C4-2B (cell line): Measurements from ENCODE around the gene SCMH1.

Source experiments
- H3K27ac ChIP-seq: fragments of 450-650 bp; 2 replicates; pipeline ENCODE4 v1.5.1; 2017
- ZFX ChIP-seq: fragments of 450-650 bp; IDR thresholded peaks from 2 replicates; pipeline ENCODE4 v1.6.1; 2017
- TF ChIP-seq, protein P1 (sequence below): fragments of 450-650 bp; conservative IDR thresholded peaks from 2 replicates; pipeline ENCODE4 v1.5.1; 2017; ENCODE audit warnings: mild to moderate bottlenecking

Gene SCMH1

DNA sequence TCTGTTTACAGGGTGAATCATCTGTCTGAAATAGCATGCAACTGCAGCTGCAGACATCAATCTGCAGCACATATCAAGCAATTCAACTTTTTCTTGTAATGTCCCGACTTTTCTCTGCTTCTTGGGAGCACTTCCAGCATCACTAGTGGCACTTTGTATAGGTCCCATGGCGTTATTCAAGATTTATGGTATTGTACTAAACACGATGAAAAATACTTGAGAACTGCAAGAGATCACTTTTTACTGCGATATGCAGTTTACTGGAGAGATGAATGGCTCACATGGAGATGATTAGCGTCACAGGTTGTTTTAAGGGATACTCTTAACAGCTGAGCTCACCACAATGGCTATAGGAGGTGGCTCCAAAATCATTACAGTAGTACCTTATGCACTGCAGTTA is 7.2 kb upstream of the SCMH1 start:
- H3K27ac ChIP-seq: no peak overlapping the region
- TF ChIP-seq ZFX: no peak
- TF ChIP-seq, protein P1, sequence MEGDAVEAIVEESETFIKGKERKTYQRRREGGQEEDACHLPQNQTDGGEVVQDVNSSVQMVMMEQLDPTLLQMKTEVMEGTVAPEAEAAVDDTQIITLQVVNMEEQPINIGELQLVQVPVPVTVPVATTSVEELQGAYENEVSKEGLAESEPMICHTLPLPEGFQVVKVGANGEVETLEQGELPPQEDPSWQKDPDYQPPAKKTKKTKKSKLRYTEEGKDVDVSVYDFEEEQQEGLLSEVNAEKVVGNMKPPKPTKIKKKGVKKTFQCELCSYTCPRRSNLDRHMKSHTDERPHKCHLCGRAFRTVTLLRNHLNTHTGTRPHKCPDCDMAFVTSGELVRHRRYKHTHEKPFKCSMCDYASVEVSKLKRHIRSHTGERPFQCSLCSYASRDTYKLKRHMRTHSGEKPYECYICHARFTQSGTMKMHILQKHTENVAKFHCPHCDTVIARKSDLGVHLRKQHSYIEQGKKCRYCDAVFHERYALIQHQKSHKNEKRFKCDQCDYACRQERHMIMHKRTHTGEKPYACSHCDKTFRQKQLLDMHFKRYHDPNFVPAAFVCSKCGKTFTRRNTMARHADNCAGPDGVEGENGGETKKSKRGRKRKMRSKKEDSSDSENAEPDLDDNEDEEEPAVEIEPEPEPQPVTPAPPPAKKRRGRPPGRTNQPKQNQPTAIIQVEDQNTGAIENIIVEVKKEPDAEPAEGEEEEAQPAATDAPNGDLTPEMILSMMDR: no peak

DNA sequence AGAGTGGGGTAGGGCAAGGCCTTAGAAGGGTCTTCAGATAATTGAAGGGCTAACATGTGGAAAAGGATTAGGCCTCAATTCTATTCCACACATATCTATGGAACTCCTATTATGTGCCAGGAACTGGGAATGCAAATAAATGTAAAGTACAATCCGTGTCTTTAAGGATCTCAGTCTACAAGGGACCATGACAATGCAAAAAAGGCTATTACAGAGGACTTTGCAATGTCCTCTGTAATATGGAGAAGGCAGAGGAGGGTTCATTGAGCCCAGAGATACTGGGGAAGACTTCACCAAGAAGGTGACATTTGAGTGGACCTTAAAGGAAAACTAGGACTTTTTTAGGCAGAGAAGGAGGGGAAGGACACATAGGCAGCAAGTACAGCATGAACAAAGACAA is 4.5 kb upstream of the SCMH1 start:
- H3K27ac ChIP-seq: no peak overlapping the region
- TF ChIP-seq, protein P1: no peak
- no peak for TF ChIP-seq ZFX

DNA sequence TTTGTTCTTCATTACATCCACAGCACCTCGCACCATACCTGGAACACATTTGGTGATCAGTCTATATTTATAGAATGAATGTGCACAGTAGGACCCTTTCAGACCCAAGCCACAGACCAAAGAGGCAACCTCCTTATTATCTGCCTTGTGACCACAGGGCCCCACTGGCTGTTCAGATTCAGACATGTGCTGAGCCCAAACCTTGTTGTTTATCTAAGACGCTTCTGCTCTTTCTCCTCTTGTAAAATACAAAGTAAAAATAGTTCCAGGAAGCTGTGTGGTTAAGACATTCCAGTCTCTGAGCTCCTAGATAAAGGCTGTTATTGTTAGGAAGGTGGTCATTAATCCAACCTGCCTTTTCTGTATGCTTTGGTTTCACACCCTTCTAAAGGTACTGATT is 3.6 kb upstream of the SCMH1 start:
- H3K27ac ChIP-seq: no peak overlapping the region
- TF ChIP-seq ZFX: no peak
- TF ChIP-seq, protein P1: no peak

DNA sequence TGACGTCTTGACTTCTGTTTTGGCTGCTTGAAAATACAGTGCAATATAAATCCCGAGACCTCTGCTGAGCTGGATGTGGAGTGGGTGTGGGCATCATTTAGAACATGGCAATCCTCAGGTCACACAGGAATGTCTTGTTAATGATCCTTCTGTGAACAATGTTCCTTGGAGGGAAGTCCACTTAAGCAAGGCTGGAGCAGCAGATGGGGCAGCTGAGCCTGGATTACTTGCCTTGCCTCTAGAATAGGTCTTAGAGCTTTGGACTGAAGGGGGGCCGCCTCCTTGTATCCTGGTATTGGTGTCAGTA is 926 bp upstream of the SCMH1 start:
- TF ChIP-seq, protein P1: no peak
- TF ChIP-seq ZFX: no peak
- H3K27ac ChIP-seq: peak overlapping the region; percentile 93

DNA sequence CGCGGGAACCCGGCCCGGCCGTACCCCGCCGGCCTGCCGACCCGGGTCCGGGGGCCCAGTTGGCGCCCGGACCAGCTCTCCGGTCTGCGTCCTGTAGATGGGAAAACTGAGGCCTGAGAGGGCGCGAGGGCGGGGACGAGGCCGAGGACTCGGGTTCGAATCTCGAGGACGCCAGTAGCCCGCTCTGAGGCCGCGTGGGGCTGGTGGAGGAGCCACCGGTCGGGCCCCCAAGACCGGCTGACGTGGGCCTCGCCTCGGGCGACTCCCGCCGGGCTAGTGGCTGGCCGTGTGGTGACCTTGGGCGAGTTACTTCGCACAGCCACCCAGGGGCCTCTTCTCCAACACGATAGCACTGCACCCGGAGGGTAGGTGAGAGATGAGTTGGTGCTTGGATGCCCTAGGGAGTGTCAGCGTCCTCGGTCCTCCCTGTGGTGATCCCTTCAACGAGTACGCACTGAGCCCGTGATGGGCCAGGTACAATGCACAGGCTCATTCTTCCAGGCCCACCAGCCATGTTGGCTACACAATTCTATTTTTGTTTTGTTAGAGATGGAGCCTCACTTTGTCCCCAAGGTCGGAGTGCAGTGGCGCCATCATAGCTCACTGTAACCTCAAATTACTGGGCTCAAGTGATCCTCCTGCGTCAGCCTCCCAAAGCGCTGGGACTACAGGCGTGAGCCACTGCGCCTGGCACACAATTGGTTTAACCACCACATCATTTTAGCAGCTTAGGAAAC is 404 bp upstream of the SCMH1 start:
- peak overlapping the region; percentile 93 for H3K27ac ChIP-seq
- TF ChIP-seq, protein P1: no peak
- no peak for TF ChIP-seq ZFX

DNA sequence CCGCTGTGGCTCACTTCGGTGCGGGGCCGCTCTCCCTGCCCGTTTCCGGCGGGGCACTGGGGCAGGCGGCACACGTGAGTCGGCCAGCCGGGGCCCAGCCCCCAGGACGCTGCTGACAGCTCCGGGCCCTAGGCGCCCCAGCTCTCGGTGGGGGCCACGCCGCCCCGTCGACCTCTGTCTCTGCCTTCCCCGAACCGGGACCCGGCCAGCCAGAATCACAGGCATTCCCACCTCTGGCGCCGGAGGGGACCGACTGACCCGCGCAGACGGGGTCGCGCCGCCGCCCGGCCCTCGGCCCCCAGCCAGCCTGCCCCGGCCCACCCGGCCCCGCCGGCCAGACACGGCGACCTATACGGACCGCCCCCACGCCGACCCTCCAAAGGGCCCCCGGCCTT is 755 bp downstream of the SCMH1 start:
- no peak for TF ChIP-seq ZFX
- TF ChIP-seq, protein P1: no peak
- H3K27ac ChIP-seq: peak overlapping the region; percentile 93

DNA sequence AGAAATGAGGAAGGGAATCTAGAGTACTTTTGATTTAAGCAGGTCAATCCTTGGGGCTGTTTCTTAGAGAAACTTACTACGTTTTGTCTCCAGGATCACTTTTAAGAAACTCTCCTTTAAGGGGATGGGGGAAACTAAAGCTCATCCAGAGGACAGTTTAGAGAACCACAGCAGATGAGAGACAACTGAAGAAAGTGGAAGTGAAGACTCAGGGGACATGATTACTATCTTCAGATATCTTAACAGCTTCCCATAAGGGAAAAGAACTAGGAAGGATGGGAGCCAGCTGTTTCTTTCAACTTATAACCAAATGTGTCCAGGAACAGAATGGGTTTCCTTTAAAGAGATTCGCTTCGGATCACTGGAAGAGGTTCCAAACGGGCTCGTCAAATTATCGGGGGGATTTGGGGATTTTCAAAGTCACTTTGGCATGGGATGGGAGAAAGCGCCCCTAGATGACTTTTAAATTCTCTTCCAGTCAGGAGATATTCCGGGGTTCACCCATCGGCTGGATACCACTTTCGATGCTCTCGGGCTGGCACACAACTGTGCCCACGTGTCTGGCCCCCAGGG is 1.2 kb downstream of the SCMH1 start:
- TF ChIP-seq ZFX: no peak
- TF ChIP-seq, protein P1: no peak
- H3K27ac ChIP-seq: peak overlapping the region; percentile 93
